GM12878 (cell line): ENCODE measurements around the gene PDXP. TPM values are rescaled to one million over a fixed set of nuclear protein-coding genes. Genes with fewer than 3 reads are reported as not detected.
A peak's percentile ranks its signal among the peaks of the same experiment; 100 is the strongest.

Experiments
- ATAC-seq: fragments of 200-7000 bp; cut with Tn5 transposase; 3 replicates; pipeline ENCODE4 v1.9.1; 2020; ENCODE audit warnings: mild to moderate bottlenecking, moderate library complexity
- BruUV-seq: library from RNA; stranded (reverse); fragments of 400-500 nt; replicated peaks from 2 replicates; lab custom pipeline; 2021; lab: Mats Ljungman, UMichigan
- CTCF ChIA-PET: fragments of 300-600 bp; sonication (Branson Sonifier 250); formaldehyde crosslinking; extraction: SDS; loops from one replicate; lab custom pipeline; 2021; ENCODE audit warnings: inconsistent platforms; lab: Yijun Ruan, JAX
- POLR2A ChIA-PET: fragments of 350-600 bp; formaldehyde crosslinking; extraction: SDS; loops from one replicate; lab custom pipeline; 2021; ENCODE audit warnings: inconsistent platforms; lab: Charles Lee
- RAD21 ChIA-PET: fragments of 300-600 bp; sonication (Branson Sonifier 250); formaldehyde crosslinking; loops from one replicate; lab custom pipeline; 2023; ENCODE audit warnings: antibody characterized with exemption; ENCODE audit not compliant: unreplicated experiment; lab: Charles Lee
- SMC1A ChIA-PET: fragments of 300-600 bp; sonication (Branson Sonifier 250); formaldehyde crosslinking; loops from one replicate; lab custom pipeline; 2023; ENCODE audit not compliant: unreplicated experiment, uncharacterized antibody; lab: Charles Lee
- DNase-seq: peaks from one replicate; pipeline ENCODE4 v3.0.0-alpha.2; 2011; ENCODE audit warnings: low read depth, low spot score
- FAIRE-seq: peaks from 3 replicates; lab custom pipeline; 2011; peaks lifted over from hg19 to GRCh38; lab: Jason Lieb, UNC
- H2AFZ ChIP-seq: 2 replicates; pipeline ENCODE4 v1.6.0; 2011; ENCODE audit warnings: low read depth, low read length, control low read depth; ENCODE audit not compliant: control insufficient read depth
- H3K27ac ChIP-seq: 2 replicates; pipeline ENCODE4 v1.5.1; 2011; ENCODE audit warnings: control low read depth; ENCODE audit not compliant: control insufficient read depth, insufficient read depth
- H3K27me3 ChIP-seq, 2 experiments: replicated peaks in 1 of 2; 2 replicates each; pipeline versions ENCODE4 v1.6.0 to v1.6.1; 2011; ENCODE audit warnings: low read length in 1 of 2; ENCODE audit not compliant: control insufficient read depth in 2 of 2, insufficient read depth in 2 of 2
- H3K36me3 ChIP-seq, 2 experiments: 2 replicates each; pipeline ENCODE4 v1.5.1; 2011; ENCODE audit warnings: low read length in 1 of 2; ENCODE audit not compliant: control insufficient read depth in 2 of 2, insufficient read depth in 2 of 2
- H3K4me1 ChIP-seq: 2 replicates; pipeline ENCODE4 v1.6.1; 2011; ENCODE audit warnings: mild to moderate bottlenecking, low read length, moderate library complexity, mixed read lengths; ENCODE audit not compliant: control insufficient read depth, insufficient read depth
- H3K4me2 ChIP-seq: 2 replicates; pipeline ENCODE4 v1.6.0; 2011; ENCODE audit warnings: control low read depth; ENCODE audit not compliant: control insufficient read depth, insufficient read depth
- H3K4me3 ChIP-seq: fragments of 200-600 bp; sonication (generic); 2 replicates; pipeline ENCODE4 v1.5.1; 2016
- H3K79me2 ChIP-seq: 2 replicates; pipeline ENCODE4 v1.6.0; 2011; ENCODE audit warnings: low read length; ENCODE audit not compliant: control insufficient read depth, insufficient read depth
- H3K9ac ChIP-seq: 2 replicates; pipeline ENCODE4 v1.8.0; 2011; ENCODE audit warnings: low read length, control low read depth, mixed read lengths; ENCODE audit not compliant: control insufficient read depth, insufficient read depth
- H3K9me3 ChIP-seq: replicated peaks from 3 replicates; pipeline ENCODE4 v1.5.1; 2011; ENCODE audit warnings: mild to moderate bottlenecking, low read length; ENCODE audit not compliant: control insufficient read depth, insufficient read depth
- H4K20me1 ChIP-seq: 2 replicates; pipeline ENCODE4 v1.6.0; 2011; ENCODE audit not compliant: control insufficient read depth, insufficient read depth
- BHLHE40 ChIP-seq, 2 experiments: fragments of 450-650 bp in 1 of 2; IDR thresholded peaks; 2 replicates each; pipeline ENCODE4 v1.6.1; 2011 to 2017; ENCODE audit warnings: low read depth in 2 of 2, borderline replicate concordance in 1 of 2, improper control_type of control experiment in 1 of 2, low read length in 1 of 2, mild to moderate bottlenecking in 1 of 2
- DPF2 ChIP-seq: fragments of 450-650 bp; IDR thresholded peaks from 2 replicates; pipeline ENCODE4 v1.6.1; 2017; ENCODE audit warnings: mild to moderate bottlenecking
- IKZF2 ChIP-seq, 2 experiments: fragments of 450-650 bp; IDR thresholded peaks; 2 replicates each; pipeline ENCODE4 v1.6.1; 2017; ENCODE audit warnings: mild to moderate bottlenecking in 2 of 2, moderate library complexity in 2 of 2
- MEF2B ChIP-seq: fragments of 450-650 bp; IDR thresholded peaks from 2 replicates; pipeline ENCODE4 v1.6.1; 2018; ENCODE audit warnings: mild to moderate bottlenecking, moderate library complexity; ENCODE audit not compliant: partially characterized antibody, poor library complexity, severe bottlenecking
- NR2F1 ChIP-seq: fragments of 450-650 bp; conservative IDR thresholded peaks from 2 replicates; pipeline ENCODE4 v1.6.1; 2017; ENCODE audit warnings: mild to moderate bottlenecking
- RB1 ChIP-seq: fragments of 450-650 bp; formaldehyde crosslinking; IDR thresholded peaks from 2 replicates; pipeline ENCODE4 v1.6.1; 2017; ENCODE audit warnings: mild to moderate bottlenecking, borderline replicate concordance
- SPI1 ChIP-seq: IDR thresholded peaks from 2 replicates; pipeline ENCODE4 v1.6.1; 2011; ENCODE audit warnings: low read depth, mild to moderate bottlenecking, low read length, moderate library complexity, borderline replicate concordance; ENCODE audit not compliant: insufficient read depth
- ZNF274 ChIP-seq: IDR thresholded peaks from one replicate; pipeline ENCODE4 v1.8.0; 2011; ENCODE audit not compliant: insufficient read length, insufficient read depth
- ZNF622 ChIP-seq: fragments of 450-650 bp; IDR thresholded peaks from 2 replicates; pipeline ENCODE4 v1.6.1; 2017; ENCODE audit warnings: mild to moderate bottlenecking, inconsistent platforms
- WGBS: methylation state at CpG from one replicate; pipeline ENCODE4 v1.1.6; 2016; ENCODE audit warnings: low lambda C conversion rate; ENCODE audit not compliant: insufficient replicate concordance, insufficient coverage; ENCODE audit errors: missing lambda C conversion rate; 5-methylcytosine and 5-hydroxymethylcytosine counted together
- in situ Hi-C: fragments of 300-500 bp; cut with MboI; formaldehyde crosslinking; loops from 9 replicates; pipeline ENCODE4 v1.14.3; 2018; ENCODE audit warnings: mixed read lengths
- intact Hi-C: fragments of 100-400 bp; cut with micrococcal nuclease; formaldehyde crosslinking; loops from one replicate; pipeline ENCODE4 v1.14.2; 2022; ENCODE audit not compliant: unreplicated experiment
- polyA plus RNA-seq, 11 experiments: library from polyadenylated mRNA; depleted of rRNA in 4 of 11; unstranded in 6 of 11; stranded (reverse) in 5 of 11; fragments of >200 nt; fragmentation: Nextera tagmentation in 4 of 11; fragmentation: Illumina TruSeq in 1 of 11; extraction: Ambion mirVana in 4 of 11; extraction: Trizol in 1 of 11; gene quantifications; 1 replicate in 1 of 11; 2 replicates in 10 of 11; pipeline versions ENCODE4 v1.2.1 to v1.2.3, GENCODE V29; 2011 to 2016; ENCODE audit warnings: inconsistent platforms in 2 of 11, missing spikeins in 2 of 11, low read depth in 1 of 11
- total RNA-seq, 4 experiments: library from RNA; depleted of rRNA in 3 of 4; stranded (reverse); fragments of >200 nt in 3 of 4; fragmentation: Illumina TruSeq in 1 of 4; extraction: Trizol in 1 of 4; gene quantifications; 2 replicates each; pipeline versions ENCODE4 v1.2.1 to v1.2.3, GENCODE V29; 2013 to 2021
- TF ChIP-seq, protein P1 (sequence below): fragments of 450-650 bp; IDR thresholded peaks from 2 replicates; pipeline ENCODE4 v1.6.1; 2017; ENCODE audit warnings: low read depth, mild to moderate bottlenecking, moderate library complexity
- TF ChIP-seq, protein P2 (sequence below): fragments of 450-650 bp; IDR thresholded peaks from 2 replicates; pipeline ENCODE4 v1.6.1; 2017; ENCODE audit warnings: mild to moderate bottlenecking, moderate library complexity

PDXP gene
- total and polyA plus RNA-seq, 10 of the 15 experiments (the other 5 are each of a cell fraction or from before 2014, with no cell fraction given): 4.4 to 56.7 (median 34.6) TPM

DNA sequence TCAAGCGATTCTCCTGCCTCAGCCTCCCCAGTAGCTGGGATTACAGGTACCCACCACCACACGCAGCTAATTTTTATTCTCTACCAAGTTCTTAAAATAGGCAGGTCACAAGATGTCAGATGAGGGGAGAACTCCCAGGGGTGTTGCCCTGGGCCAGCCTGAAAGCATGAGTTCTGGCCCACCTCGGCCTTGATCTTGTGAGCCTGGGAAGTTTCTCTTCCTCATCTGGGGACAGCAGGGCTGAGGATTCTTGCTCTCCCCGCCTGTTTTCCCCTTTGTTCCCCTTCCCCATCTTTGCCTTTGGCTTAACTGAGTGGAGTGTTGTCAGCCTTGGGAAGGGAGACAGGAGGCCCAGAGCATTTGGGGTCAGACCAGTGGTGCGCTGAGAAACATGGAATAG lies 3.5 kb downstream of the PDXP start:
- peak; percentile 76 for TF ChIP-seq NR2F1
- TF ChIP-seq SPI1: peak; percentile 68
- peak; percentile 81 for TF ChIP-seq MEF2B
- TF ChIP-seq, protein P1, sequence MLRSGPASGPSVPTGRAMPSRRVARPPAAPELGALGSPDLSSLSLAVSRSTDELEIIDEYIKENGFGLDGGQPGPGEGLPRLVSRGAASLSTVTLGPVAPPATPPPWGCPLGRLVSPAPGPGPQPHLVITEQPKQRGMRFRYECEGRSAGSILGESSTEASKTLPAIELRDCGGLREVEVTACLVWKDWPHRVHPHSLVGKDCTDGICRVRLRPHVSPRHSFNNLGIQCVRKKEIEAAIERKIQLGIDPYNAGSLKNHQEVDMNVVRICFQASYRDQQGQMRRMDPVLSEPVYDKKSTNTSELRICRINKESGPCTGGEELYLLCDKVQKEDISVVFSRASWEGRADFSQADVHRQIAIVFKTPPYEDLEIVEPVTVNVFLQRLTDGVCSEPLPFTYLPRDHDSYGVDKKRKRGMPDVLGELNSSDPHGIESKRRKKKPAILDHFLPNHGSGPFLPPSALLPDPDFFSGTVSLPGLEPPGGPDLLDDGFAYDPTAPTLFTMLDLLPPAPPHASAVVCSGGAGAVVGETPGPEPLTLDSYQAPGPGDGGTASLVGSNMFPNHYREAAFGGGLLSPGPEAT: peak; percentile 56; the same call in 1 of the 2 replicates
- no peak for TF ChIP-seq ZNF622
- peak in 1 of 2 experiments; percentile 39; a peak in 1 of 4 replicates for TF ChIP-seq BHLHE40 (IDR thresholded peaks at IDR 0.05; ENCODE audit: borderline replicate concordance in 1 of 2, low read depth in 2 of 2, low read length in 1 of 2)
- TF ChIP-seq, protein P2, sequence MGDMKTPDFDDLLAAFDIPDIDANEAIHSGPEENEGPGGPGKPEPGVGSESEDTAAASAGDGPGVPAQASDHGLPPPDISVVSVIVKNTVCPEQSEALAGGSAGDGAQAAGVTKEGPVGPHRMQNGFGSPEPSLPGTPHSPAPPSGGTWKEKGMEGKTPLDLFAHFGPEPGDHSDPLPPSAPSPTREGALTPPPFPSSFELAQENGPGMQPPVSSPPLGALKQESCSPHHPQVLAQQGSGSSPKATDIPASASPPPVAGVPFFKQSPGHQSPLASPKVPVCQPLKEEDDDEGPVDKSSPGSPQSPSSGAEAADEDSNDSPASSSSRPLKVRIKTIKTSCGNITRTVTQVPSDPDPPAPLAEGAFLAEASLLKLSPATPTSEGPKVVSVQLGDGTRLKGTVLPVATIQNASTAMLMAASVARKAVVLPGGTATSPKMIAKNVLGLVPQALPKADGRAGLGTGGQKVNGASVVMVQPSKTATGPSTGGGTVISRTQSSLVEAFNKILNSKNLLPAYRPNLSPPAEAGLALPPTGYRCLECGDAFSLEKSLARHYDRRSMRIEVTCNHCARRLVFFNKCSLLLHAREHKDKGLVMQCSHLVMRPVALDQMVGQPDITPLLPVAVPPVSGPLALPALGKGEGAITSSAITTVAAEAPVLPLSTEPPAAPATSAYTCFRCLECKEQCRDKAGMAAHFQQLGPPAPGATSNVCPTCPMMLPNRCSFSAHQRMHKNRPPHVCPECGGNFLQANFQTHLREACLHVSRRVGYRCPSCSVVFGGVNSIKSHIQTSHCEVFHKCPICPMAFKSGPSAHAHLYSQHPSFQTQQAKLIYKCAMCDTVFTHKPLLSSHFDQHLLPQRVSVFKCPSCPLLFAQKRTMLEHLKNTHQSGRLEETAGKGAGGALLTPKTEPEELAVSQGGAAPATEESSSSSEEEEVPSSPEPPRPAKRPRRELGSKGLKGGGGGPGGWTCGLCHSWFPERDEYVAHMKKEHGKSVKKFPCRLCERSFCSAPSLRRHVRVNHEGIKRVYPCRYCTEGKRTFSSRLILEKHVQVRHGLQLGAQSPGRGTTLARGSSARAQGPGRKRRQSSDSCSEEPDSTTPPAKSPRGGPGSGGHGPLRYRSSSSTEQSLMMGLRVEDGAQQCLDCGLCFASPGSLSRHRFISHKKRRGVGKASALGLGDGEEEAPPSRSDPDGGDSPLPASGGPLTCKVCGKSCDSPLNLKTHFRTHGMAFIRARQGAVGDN: peak; percentile 42; the same call in 1 of the 2 replicates
- no peak for TF ChIP-seq RB1
- 0 out of 2 replicates have a peak, but pooled peaks have one; percentile 29 for TF ChIP-seq DPF2
- TF ChIP-seq ZNF274: no peak
- TF ChIP-seq IKZF2 (IDR thresholded peaks at IDR 0.05): peak in 1 of 2 experiments; percentile 57; a peak in 2 of 4 replicates
- Histone ChIP-seq H3K4me2 (peak overlapping the region; percentile 82), H2AFZ (no peak overlapping the region), H3K36me3 (peaks cover 0 to 12% of the 10 kb centered on the region in 2 experiments; a peak in 3 of 4 replicates), H3K9me3 (no peaks in the 10 kb centered on the region), H3K9ac (peak overlapping the region; percentile 33; the same call in 1 of the 2 replicates), H3K4me1 (peaks cover 12% of the 10 kb centered on the region), H4K20me1 (no peaks in the 10 kb centered on the region), H3K27me3 (no peaks in the 10 kb centered on the region), H3K4me3 (peak overlapping the region; percentile 34), H3K27ac (peak overlapping the region; percentile 35), H3K79me2 (peaks cover 51% of the 10 kb centered on the region)
- no TSS peak for BruUV-seq
- intact Hi-C loops (no loop called here), in situ Hi-C loops (no loop called here)
- ChIA-PET RAD21 (interaction anchor here (0.9 to 9.1 kb wide), 14 partner anchors 9 to 292 kb away, joined by 3 to 173 read pairs (median 8); partner anchors contain the start of genes ANKRD54, C22orf23, GCAT and GGA1), SMC1A (interaction anchor here (0.9 to 7.9 kb wide), 9 partner anchors 10 to 203 kb away, joined by 3 to 157 read pairs (median 23); partner anchors contain the start of genes GGA1, LGALS1, NOL12 and SH3BP1), POLR2A (interaction anchor here (1.0 to 9.6 kb wide), 5 partner anchors 8 to 55 kb away, joined by 3 to 209 read pairs (median 6); partner anchors contain the start of genes LGALS1 and NOL12), CTCF (interaction anchor here (0.6 to 11.7 kb wide), 18 partner anchors 8 to 304 kb away, joined by 3 to 414 read pairs (median 6); partner anchors contain the start of genes GGA1, LGALS1, NOL12 and SH3BP1)
- DNase-seq (no peak), FAIRE-seq (peak; percentile 77), ATAC-seq (no peak)
- 61% methylated on average over 5 of the region's 5 CpGs for WGBS
